ENCODE measurements around the gene ACOT8.

GRCh38 chr20:45857882-45858216 lies 657 bp upstream of the ACOT8 start:
- TF ChIP-seq CTCF (IDR thresholded peaks at IDR 0.05; ENCODE audit: insufficient read depth, low read length) (no peak), SPI1 (IDR thresholded peaks at IDR 0.05; ENCODE audit: borderline replicate concordance, low read depth) (no peak), POLR2AphosphoS5 (IDR thresholded peaks at IDR 0.05; ENCODE audit: low read depth) (no peak), GABPA (IDR thresholded peaks at IDR 0.05; ENCODE audit: low read depth) (no peak)

Data from HL-60 (cell line).